Sigmoid colon (tissue), 7 donors: ENCODE measurements around the gene BOD1L2. TPM values are rescaled to one million over a fixed set of nuclear protein-coding genes. Genes with fewer than 3 reads are reported as not detected.

Experiments
- DNase-seq: peaks from one replicate; pipeline ENCODE4 v3.0.0-alpha.2; 2019
- H3K27ac ChIP-seq, 4 donors: fragments of 200-600 bp; sonication (generic); one replicate each; pipeline ENCODE4 v1.5.1; 2016 to 2019; ENCODE audit warnings: mild to moderate bottlenecking in 1 of 4
- H3K27me3 ChIP-seq, 3 donors: fragments of 200-600 bp; sonication (generic); one replicate each; pipeline ENCODE4 v1.5.1; 2019; ENCODE audit warnings: mild to moderate bottlenecking in 1 of 3
- H3K36me3 ChIP-seq, 4 donors: fragments of 200-600 bp; sonication (generic); one replicate each; pipeline ENCODE4 v1.5.1; 2016 to 2019
- H3K4me1 ChIP-seq, 4 donors: fragments of 200-600 bp; sonication (generic); one replicate each; pipeline ENCODE4 v1.5.1; 2017 to 2019
- H3K4me3 ChIP-seq, 4 donors: fragments of 200-600 bp; sonication (generic); one replicate each; pipeline ENCODE4 v1.5.1; 2017 to 2019; ENCODE audit warnings: mild to moderate bottlenecking in 2 of 4, moderate library complexity in 1 of 4
- H3K9me3 ChIP-seq, 4 donors: fragments of 200-600 bp in 3 of 4; sonication (generic) in 3 of 4; one replicate each; pipeline versions ENCODE4 v1.5.1 to v1.6.1; 2013 to 2019
- CTCF ChIP-seq, 4 experiments: fragments of 450-650 bp in 3 of 4; fragments of 200-600 bp in 1 of 4; IDR thresholded peaks; one replicate each; pipeline ENCODE4 v1.5.1; 2016 to 2019; ENCODE audit warnings: antibody characterized with exemption in 4 of 4, mild to moderate bottlenecking in 3 of 4, moderate library complexity in 2 of 4
- EP300 ChIP-seq, 4 donors: sonication (generic); formaldehyde crosslinking; IDR thresholded peaks; one replicate each; pipeline ENCODE4 v1.6.1; 2017; ENCODE audit warnings: antibody characterized with exemption in 4 of 4
- POLR2A ChIP-seq, 2 donors: fragments of 450-650 bp; IDR thresholded peaks; one replicate each; pipeline ENCODE4 v1.6.1; 2016; ENCODE audit warnings: antibody characterized with exemption in 2 of 2, mild to moderate bottlenecking in 2 of 2, moderate library complexity in 2 of 2
- POLR2AphosphoS5 ChIP-seq, 4 donors: sonication (generic); formaldehyde crosslinking; IDR thresholded peaks; one replicate each; pipeline ENCODE4 v1.6.1; 2017; ENCODE audit warnings: antibody characterized with exemption in 4 of 4
- WGBS, 2 donors: extraction: QIAGEN DNeasy Blood & Tissue Kit; methylation state at CpG; one replicate each; pipeline ENCODE4 v1.1.7; 2013; 5-methylcytosine and 5-hydroxymethylcytosine counted together
- intact Hi-C: fragments of 100-400 bp; cut with DNase I; formaldehyde crosslinking; loops from one replicate; pipeline ENCODE4 v1.15.1; 2023
- polyA plus RNA-seq, 3 donors: library from polyadenylated mRNA; stranded (reverse); fragments of 200-250 nt; gene quantifications; one replicate each; pipeline ENCODE4 v1.2.3, GENCODE V29; 2013
- total RNA-seq, 4 donors: library from RNA; depleted of rRNA; stranded (reverse); fragments of >200 nt; gene quantifications; one replicate each; pipeline ENCODE4 v1.1.0, GENCODE V29; 2016
- donor health status: healthy with polysubstance abuse.
- donor health status: Bipolar disorder and iron deficiency.
- donor health status: healthy.

Gene BOD1L2
- total and polyA plus RNA-seq, 7 donors = not detected

GRCh38 chr18:57137847-57138246 is 9.0 kb upstream of the BOD1L2 start:
- no peak for DNase-seq
- 90 to 91% methylated on average over 3 of the region's 3 CpGs for WGBS, 2 donors
- no peak overlapping the region for H3K4me3 ChIP-seq
- TF ChIP-seq POLR2AphosphoS5 (IDR thresholded peaks at IDR 0.05) (no peak), EP300 (IDR thresholded peaks at IDR 0.05) (no peak), CTCF (IDR thresholded peaks at IDR 0.05) (no peak), POLR2A (IDR thresholded peaks at IDR 0.05) (no peak)
- no peaks in the 10 kb centered on the region for H3K27me3 ChIP-seq
- intact Hi-C loops = no loop called here
- no peaks in the 10 kb centered on the region for H3K36me3 ChIP-seq
- no peaks in the 10 kb centered on the region for H3K4me1 ChIP-seq
- H3K27ac ChIP-seq = no peak overlapping the region
- no peaks in the 10 kb centered on the region for H3K9me3 ChIP-seq

GRCh38 chr18:57141208-57142129 is 5.4 kb upstream of the BOD1L2 start:
- Histone ChIP-seq H3K27ac (no peak overlapping the region), H3K4me3 (no peak overlapping the region), H3K4me1 (no peaks in the 10 kb centered on the region), H3K36me3 (no peaks in the 10 kb centered on the region), H3K9me3 (no peaks in the 10 kb centered on the region), H3K27me3 (no peaks in the 10 kb centered on the region)
- intact Hi-C loops = no loop called here
- DNase-seq = no peak
- no peak for TF ChIP-seq POLR2AphosphoS5 (IDR thresholded peaks at IDR 0.05)
- no peak for TF ChIP-seq CTCF (IDR thresholded peaks at IDR 0.05)
- TF ChIP-seq POLR2A (IDR thresholded peaks at IDR 0.05) = no peak
- TF ChIP-seq EP300 (IDR thresholded peaks at IDR 0.05) = no peak
- WGBS, 2 donors = 38 to 66% methylated on average over 10 of the region's 10 CpGs

- H3K27me3 ChIP-seq = no peaks in the 10 kb centered on the region
- no peak overlapping the region for H3K4me3 ChIP-seq
- no peak for DNase-seq
- H3K4me1 ChIP-seq = no peaks in the 10 kb centered on the region
- H3K27ac ChIP-seq = no peak overlapping the region
- TF ChIP-seq EP300 (IDR thresholded peaks at IDR 0.05) = no peak
- no peak for TF ChIP-seq POLR2A (IDR thresholded peaks at IDR 0.05)
- TF ChIP-seq POLR2AphosphoS5 (IDR thresholded peaks at IDR 0.05) = no peak
- no peak for TF ChIP-seq CTCF (IDR thresholded peaks at IDR 0.05)
- intact Hi-C loops = no loop called here
- H3K9me3 ChIP-seq = no peaks in the 10 kb centered on the region
- H3K36me3 ChIP-seq = no peaks in the 10 kb centered on the region
Observed at GRCh38 chr18:57142324-57142723, 4.6 kb upstream of the BOD1L2 start.

- no peaks in the 10 kb centered on the region for H3K27me3 ChIP-seq
- no peak for TF ChIP-seq POLR2A (IDR thresholded peaks at IDR 0.05)
- TF ChIP-seq EP300 (IDR thresholded peaks at IDR 0.05) = no peak
- TF ChIP-seq POLR2AphosphoS5 (IDR thresholded peaks at IDR 0.05) = no peak
- no peak for TF ChIP-seq CTCF (IDR thresholded peaks at IDR 0.05)
- H3K36me3 ChIP-seq = no peaks in the 10 kb centered on the region
- intact Hi-C loops = no loop called here
- no peak for DNase-seq
- no peaks in the 10 kb centered on the region for H3K9me3 ChIP-seq
- H3K27ac ChIP-seq = no peak overlapping the region
- no peak overlapping the region for H3K4me3 ChIP-seq
- no peaks in the 10 kb centered on the region for H3K4me1 ChIP-seq
- 81 to 89% methylated on average over 1 of the region's 1 CpG for WGBS, 2 donors
Observed at GRCh38 chr18:57143265-57143664, 3.6 kb upstream of the BOD1L2 start.
